Measurements from ENCODE around the gene CASZ1.

CASZ1 gene

DNA sequence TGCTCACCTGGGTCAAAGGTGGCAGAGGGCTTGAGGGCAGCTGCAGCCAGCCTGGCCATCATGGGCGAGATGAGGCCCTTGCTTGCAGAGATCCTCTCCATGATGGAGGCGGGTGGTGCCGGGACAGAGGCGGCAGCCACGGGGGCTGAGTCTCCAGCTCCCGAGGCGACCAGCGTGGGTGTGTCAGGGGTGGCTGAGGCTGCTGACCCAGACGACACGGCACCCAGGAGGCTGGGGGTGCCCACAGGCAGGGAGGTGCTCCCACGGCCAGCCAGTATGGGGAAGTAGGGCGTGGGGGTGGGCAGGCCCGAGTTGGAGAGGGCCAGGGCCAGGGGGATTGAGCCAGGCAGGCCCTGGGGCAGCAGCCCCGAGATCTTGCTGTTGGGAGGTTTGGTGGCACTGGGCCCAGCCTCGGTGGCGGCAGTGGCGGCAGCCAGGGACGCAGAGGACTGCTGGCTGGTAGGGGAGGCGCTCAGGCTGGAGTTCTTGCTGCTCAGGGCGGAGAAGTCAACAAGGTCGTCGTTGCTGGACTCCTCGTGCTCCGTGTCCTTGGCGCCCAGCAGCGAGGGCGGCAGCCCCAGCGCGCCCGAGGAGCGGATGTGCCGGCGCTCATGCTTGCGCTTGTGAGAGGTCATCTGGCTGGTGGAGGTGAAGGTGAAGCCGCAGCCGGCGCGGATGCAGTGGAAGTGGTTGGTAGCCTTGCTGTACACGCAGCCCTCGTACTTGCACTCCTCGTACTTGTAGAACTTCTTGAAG is 142.9 kb downstream of the CASZ1 start:
- no peak for DNase-seq (ENCODE audit: low spot score)

DNA sequence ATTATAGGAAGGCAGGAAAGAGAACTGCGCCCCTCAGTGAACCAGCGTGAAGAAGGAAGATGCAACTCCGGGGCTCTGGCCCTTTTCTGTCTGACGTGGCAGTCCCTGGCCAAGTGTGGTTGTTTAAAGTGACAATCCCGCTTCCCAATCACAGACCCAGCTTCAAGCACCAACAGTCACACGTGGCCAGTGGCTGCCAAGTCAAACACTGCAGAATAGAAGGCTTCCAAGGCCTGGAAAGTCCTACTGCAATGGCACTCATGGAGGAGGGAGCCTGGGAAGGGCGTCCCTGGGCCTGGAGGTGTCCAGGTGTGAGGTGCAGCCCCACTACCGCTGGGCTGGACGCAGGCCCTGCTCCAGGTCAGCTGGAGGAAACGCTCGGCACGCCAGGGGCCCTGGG is 143.8 kb downstream of the CASZ1 start:
- DNase-seq (ENCODE audit: low spot score), result no peak

DNA sequence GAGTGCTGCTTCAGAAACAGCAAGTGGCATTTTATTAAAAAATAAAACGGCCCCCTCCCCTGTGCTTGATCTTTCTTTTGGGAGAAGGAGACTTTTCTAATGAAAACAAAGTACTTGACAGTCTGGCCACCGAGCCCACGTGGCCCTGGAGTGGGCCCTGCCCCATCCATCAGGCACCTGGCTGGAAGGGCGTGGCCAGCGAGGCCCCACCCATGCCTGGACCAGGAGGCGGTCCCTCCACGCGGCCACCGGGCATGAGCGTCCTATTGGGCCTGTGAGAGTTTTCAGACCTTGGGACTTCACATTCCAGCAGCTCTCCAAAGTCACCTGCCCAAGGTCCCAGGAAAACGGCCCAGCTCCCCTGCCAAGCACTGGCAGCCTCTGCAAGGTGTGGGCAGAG is 144.7 kb downstream of the CASZ1 start:
- DNase-seq (ENCODE audit: low spot score), result no peak

DNA sequence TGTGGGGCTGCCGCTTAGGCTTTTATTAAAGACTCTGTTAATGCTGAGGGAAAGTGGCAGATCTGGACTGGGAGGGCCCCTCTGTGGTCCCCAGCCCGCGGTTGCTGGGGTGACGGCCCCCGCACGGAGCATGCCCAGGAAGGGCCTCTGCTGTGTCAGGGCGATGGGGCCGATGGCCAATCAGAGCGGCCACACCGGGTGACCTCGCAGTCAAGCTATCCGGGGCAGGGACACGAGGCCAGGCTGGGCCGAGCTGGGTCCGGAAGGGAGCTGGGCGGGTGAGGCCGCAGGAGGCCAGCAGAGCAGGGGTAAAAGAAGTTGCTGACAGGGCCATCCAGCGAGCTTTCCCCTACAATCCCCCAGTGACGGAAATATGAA is 145.1 kb downstream of the CASZ1 start:
- DNase-seq (ENCODE audit: low spot score), result peak; percentile 72

DNA sequence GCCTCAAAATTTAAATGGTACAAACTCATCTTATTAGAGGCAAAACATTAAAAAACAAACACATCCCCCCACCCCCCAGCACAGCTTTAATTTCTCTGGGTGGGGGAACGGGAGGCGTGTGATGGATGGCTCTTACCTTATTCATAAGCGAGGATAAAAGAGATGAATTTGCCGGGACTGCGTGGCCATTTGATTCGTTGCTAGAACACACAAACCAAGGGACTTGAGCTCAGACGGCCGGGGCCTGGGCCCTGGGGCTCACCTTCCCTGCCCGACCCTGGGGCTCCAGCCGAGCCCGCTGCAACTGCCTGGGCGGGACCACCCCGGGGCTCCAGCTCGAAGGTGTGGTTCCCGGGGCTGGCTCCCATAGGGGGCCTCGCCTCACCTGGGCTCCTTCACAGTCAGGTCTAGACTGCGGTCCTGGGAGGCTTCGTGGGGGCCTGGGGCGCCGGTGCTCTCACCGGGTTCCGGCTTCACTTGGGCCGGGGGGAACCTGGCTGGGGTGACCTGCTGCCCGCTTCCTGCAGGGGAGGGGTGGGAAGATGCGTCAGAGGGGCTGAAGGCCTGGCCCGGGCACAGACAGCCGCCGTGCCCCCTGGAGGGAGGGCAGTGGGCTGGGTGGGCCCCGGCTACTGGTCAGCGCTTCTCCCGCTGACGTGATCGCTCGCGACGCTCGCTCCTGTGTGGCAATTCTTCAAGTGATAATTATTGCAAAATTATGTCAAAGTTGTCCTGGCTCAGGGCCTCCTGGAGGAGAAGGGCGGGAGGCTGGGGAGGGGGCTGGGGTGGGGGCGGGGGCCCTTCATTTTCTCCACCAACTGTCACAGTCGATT is 145.7 kb downstream of the CASZ1 start:
- no peak for DNase-seq (ENCODE audit: low spot score)

DNA sequence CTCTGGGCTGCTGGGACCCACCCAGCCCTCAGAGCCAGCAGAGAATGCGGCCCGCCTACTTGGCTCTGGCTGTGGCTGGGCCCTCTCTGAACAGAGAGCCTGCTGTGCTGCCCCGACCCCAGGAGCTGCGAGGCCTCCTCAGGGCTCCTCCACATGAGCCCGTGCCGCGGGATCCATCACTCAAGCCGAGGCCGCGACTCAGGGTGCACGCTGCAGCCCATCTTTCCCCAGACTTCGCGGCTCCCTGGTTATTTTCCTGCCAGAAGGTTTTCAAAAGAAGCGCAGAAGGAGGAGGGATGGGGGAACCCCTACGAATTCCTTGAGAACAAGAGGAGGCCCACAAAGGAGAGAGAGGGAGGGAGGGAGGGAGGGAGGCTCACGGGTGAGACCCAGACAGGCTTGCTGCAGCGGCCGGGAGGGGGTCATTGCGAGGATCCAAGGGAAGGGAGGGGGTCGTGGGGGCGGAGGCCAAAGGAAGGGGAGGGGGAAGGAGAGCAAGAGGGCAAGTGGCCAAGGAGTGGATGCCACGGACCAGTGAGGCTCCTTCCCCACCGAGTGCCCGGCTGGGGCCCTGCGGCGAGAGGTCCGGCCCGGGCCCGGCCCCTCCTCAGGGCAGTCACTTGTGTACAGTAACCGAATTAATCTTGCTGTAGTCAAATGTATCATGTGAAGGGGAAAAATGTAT is 146.8 kb downstream of the CASZ1 start:
- DNase-seq (ENCODE audit: low spot score), result no peak

DNA sequence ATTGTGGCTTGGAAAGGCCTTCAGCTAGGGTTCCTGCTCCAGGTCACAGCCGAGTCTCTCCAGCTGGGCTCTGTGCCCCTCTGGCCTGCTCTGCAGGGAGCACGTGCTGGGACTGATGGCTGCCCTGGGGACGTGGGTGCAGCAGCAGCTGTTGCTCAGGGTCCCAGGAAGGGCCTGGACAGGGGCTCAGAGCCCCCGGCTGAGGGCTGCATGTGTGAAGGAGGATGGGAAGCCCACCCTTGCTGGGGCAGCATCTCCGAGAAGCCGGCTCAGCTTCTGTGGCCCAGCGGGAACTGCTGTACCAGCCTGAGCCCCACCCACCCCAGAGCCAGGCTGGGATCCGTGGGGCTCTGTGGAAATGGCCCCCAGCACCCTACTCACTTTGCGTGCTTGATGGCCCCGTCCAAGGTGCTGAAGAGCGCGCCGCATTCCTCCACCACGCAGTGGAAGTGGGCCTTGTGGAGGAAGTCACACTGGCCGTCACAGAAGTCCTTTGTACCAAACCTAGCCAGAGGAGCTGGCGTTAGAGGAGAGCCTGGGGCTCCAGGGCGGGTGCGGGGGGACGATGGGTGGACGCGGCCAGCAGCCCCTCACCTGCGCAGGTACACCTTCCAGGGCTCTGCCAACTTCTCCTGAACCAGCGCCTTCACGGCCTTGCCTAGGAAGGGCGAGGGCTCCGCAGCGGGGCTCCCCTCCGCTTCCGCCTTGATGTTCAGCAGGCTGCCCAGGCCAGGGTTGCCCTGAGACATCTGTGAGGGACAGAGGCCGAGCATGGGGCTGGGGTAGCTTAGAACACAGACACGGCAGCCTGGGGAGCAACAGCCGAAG is 147.5 kb downstream of the CASZ1 start:
- DNase-seq (ENCODE audit: low spot score), result no peak

DNA sequence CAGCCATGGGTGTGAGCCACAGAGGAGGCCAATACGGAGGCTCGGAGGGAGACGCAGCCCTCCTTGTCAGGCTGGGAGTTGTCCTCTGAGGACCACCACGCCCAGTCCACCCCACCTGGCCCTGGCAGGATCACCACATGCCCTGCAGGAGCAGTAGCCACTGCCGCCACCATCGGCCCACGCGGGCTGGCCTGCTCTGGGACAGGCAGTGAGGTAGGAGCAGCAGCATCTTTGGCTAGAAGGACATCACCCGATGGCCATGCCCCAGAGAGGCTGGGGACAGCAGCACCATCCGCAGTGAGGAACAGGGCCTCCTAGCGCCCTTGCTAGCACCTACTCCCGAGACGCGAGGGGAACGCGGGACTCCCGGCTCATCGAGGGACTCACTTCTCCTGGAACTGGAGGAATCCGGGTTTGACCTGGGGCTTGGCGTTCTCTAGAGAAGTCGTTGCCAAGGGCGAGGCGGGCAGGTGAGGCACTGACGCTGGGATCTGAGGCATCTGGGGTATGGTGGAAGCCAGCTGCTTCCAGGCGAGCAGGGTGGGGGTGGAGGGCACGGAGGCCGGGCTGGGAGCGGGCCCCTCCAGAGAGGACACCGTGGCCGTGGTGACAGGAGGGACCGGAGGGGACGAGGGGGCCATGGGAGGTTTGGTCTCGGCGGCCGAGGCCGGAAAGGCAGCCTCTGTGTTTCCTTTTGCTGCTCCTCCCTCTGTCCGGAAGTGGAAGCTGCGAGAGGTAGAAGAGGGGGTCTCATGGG is 148.9 kb downstream of the CASZ1 start:
- DNase-seq (ENCODE audit: low spot score), result no peak

DNA sequence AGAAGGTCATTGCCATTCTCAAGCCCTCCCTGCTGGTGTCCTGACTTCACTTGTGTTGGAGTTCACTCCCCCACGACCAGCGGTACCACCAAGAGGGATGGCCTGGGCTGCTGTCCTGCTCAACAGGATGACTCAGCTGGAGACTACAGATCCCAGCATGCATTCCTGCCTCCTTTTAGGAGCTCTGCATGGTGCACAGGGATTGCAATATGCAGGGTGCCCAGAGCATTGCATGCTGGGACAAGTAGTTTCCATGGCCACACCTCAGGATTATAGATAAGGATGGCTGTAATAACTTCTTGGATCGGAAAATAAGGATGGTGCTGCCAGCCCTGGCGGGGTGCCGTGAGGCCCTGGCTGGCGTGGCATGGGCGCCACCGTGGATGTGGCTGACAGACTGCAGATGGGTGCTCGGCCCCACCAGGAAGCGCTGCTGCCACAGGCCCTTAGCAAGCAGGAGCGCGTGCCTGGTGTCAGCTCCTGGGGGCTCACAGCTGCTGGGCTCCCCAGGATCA is 150.0 kb downstream of the CASZ1 start:
- DNase-seq (ENCODE audit: low spot score), result no peak

DNA sequence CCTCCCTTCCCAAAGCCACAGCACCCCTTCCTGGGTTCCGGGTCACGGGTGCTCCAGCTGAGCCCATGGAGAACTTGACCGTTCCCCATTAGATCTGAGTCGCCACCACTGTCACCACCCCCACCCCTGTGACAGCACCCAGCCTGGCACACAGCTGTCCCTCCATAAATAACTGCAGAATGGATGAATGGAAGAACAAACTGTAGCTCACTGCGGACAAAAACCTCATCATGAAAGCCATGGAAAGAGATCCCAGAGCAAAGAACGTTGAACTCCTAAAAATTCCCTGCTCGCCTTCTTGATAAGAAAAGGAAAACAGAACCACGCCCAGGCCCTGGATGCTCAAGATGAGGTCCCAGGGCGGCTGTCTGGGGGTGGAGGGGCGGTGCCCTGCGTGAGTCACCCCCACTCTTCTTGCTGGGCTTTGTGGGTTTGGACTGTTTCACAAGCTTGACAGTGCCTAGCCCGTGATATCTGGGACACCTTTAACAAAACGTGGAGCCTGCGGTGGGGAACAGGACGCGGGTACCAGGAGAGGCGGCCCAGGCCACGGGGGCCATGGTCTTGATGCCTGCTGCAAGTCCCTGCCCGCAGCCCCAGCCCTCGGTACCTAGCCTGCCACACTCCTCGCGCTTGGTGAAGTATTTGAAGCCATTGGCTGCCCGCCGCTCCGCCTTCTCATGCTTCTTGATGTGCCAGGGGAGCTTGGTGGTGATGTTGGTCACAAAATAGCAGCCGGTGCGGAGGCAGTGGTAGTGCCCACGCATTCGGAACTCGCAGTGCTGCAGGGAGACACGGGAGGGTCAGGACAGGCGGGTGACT is 151.9 kb downstream of the CASZ1 start:
- no peak for DNase-seq (ENCODE audit: low spot score)

DNA sequence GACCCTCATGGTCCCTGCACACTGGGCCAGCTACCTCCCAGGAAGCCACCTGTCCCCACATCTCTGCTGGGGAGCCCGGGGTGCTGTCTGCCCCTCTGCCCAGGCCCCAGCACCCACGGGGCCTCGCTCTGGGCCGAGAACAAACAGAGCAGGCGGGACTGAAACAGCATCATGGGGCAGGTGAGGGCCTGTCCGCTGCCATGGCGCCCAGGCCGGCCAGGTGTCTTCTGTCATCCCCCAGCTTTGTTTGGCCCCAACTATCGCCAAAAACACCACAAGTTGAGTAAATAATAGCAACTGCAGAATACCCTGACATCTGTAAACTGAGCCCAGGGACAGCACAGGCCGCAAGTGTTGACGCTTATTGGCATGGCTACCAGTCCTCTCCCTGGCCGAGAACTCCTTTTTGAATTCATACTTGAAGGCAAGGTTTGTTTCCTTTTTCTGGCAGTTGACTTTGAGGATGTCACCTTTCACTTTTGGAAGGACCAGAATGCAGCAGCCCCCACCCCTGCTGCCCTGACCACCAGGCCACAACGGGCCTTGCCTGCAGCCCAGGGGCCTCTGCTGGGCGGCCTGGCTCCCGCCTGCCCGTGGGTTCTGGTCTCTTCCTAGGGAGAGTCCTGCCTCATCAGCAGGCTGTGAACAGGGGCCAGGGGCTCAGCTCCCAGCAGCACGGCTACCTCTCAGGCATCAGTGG is 152.7 kb downstream of the CASZ1 start:
- no peak for DNase-seq (ENCODE audit: low spot score)

DNA sequence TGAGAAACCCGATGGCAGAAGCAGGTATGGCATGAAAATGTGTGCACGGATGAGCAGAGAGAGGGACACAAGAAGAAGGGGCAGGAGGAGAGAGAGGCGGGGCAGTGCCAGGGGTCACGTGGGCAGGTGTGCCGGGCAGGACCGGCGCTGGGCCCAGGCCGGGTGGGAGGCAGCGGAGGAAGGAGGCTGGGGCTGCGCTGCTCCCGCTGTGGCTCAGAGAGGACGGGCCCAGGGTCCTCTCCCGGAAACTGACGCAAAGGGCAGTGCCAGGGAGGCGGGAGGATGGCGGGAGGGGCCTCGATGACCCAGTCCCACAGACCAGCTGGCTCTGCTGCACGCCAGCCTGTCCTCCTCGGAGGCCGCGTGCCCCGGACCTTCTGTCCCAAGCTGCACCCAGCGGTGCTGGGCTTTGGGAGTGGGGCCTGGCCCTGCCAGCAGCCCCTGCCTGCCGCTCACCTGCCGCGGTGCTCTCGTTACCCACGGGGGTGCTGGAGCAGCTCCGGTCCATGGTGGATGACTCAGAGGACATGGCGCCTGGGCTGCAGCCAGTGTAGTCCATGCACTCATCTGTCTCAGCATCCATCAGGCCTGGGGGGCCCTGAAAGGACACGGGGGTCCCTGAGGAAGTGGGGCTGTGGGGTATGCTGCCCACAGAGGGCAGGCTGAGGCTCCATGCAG is 153.9 kb downstream of the CASZ1 start:
- DNase-seq (ENCODE audit: low spot score), result no peak

DNA sequence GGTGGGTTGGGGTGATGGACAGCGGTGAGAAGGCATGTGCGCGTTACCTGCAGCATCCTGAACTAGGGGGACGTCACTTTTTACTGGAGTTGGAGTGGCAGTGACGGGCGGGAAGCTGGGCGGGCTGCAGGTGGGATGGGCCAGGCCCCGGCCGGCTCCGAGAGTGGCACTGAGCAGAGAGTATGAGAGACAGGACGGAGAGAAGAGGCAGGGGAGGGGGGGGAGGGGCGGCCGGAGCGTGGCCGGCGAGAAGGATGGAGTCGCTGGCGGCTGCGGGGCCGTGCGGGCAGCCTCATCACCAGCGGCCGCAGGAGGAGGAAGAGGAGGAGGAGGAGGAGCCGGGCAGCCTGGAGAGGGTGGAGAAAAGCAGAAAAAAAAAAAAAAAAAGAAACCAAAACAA is 154.5 kb downstream of the CASZ1 start:
- DNase-seq (ENCODE audit: low spot score), result no peak

DNA sequence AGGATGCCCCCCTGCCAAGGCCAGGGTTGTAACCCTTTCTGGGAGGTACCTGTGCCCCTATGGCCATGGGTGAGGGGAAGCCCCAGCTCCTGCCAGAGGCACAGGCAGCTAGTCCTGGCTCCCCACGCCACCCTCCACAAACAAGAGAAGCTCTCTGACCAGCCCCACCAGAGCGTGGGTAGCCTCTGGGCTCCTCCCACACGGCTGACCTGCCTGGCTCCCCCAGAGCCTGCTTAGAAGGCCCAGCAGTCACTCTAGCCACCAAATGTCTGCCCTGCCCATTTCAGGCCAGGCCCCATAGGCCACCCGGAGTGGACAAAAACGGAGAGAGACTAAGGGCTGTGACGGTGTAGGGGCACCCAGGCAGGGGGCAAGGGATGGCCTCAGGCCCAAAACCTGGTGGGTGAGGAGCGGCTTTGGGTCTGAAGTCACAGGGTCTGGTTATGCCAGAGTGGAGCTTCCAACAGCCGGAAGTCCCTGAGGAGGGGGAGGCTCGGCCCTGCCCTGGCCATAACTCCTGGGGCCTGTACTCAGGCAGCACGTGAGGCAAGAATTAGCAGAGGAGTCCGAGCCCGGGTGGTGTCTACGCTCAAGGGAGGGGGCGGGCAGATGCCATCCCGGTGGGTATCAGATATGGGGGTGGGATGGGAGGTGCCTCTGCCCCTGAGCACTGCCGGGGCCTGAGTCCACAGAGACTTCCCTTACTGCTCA is 155.4 kb downstream of the CASZ1 start:
- no peak for DNase-seq (ENCODE audit: low spot score)

DNA sequence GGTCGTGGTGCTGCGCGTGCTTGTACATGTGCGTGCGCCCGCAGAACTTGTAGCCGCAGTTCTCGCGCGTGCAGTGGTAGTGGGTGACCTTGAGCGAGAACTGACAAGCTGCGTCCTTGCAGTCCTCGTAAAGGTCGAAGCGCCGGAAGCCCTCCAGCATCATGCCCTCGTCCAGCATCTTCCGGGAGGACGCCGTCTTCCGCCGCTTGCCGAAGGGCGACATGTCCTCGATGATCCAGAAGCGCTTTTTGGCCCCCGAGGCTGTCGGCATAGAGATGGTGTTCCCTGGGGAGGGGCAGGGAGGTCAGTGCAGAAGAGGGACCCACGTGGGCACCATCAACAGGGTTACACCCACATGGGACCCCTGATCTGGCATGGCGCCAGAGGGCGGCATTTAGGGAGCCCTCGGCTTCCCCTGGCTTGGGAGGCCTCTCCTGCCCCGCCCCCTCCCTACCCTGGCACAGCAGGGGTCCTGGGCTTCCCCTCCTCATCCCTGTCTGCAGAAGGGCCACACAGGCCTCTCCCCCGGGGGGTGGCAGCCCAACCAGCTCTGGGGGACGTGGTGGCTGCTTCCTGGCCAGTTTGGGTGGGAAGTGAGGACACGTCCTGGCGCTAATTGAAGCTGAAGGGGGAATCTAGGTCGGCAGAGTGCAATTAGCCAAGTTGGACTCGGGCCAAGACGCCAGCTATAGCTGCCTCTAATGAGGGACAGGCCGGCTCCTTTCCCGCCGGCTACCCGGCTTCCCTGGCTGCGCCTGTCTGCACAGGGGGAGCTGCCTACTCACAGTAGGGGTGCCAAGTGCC is 156.5 kb downstream of the CASZ1 start:
- DNase-seq (ENCODE audit: low spot score), result no peak

DNA sequence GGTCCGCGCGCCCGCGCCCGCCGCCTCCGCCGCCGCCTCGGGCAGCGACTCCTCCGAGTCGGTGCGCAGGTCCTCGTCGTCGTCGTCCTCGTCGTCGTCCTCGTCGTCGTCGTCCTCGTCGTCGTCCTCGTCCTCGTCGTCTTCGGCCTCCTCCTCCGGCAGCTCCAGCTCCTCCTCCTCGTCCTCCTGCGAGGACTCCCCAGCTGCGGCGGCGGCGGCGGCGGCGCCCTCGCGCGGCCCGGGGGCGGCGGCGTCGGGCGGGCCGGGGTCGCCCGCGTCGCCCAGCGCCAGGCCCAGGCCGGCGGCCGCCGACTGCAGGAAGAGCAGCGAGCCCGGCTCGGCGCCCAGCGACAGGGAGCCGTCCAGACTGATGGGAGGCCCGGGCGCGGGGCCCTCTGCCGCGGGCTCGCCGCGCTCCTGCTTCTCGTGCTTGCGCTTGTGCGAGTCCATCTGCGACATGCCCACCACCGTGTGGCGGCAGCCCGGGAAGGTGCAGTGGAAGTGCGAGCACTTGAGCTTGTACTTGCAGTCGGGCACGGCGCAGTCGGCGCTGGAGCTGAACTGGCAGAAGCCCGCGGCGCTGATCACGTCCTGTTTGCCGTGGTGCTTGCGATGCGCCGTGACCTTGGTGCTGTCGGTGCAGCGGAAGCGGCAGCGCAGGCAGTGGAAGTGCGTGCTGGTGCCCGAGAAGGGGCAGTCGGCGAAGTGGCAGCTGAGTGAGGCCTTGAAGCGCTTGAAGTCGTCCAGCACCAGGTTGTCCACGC is 157.3 kb downstream of the CASZ1 start:
- DNase-seq (ENCODE audit: low spot score), result no peak

DNA sequence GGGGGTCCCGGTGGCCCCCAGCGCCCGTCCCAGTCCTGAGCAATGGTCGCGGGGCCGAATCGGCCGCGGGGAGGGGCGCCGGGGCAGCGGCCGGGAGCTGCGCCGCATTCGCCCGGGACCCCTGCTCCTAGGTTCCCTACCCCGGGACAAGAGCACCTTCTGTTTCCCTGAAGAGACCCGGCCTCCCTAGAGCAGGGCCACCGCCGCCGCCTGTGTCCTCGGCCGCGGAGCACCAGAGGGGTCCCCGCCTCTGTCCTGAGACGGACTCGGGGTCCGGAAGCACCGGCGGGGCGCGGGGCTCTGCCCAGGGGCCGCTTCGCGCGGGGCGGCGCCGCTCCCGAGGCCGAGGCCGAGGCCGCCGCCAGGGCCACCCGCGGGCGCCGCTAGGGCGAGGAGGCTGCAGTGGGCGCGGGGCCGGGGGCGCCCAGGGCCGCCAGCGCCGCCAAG is 157.9 kb downstream of the CASZ1 start:
- no peak for DNase-seq (ENCODE audit: low spot score)
